K562 (cell line): ENCODE data around the gene CERS3.

Experiments used
- BMI1 ChIP-seq: fragments of 150-350 bp; IDR thresholded peaks from 2 replicates; pipeline ENCODE4 v1.6.1; 2014; ENCODE audit warnings: low read length
- FIP1L1 ChIP-seq: fragments of 200-400 bp; formaldehyde crosslinking; IDR thresholded peaks from 2 replicates; pipeline ENCODE4 v1.6.1; 2018; ENCODE audit warnings: mild to moderate bottlenecking, low read depth, low read length; ENCODE audit not compliant: poor library complexity, severe bottlenecking
- FOXA1 ChIP-seq: fragments of 450-650 bp; IDR thresholded peaks from 2 replicates; pipeline ENCODE4 v1.6.1; 2016; ENCODE audit warnings: mild to moderate bottlenecking, borderline replicate concordance
- JUND ChIP-seq, 2 experiments: IDR thresholded peaks; 2 replicates in 1 of 2; 3 replicates in 1 of 2; pipeline ENCODE4 v1.6.1; 2011; ENCODE audit warnings: borderline replicate concordance in 2 of 2, low read depth in 2 of 2, low read length in 2 of 2, improper control_type of control experiment in 1 of 2, missing biosample characterization in 1 of 2, missing genetic modification characterization in 1 of 2, missing genetic modification reagents in 1 of 2
- MEIS2 ChIP-seq: fragments of 450-650 bp; IDR thresholded peaks from 2 replicates; pipeline ENCODE4 v1.6.1; 2014; ENCODE audit warnings: mild to moderate bottlenecking; ENCODE audit not compliant: partially characterized antibody
- MXI1 ChIP-seq: IDR thresholded peaks from 2 replicates; pipeline ENCODE4 v1.6.1; 2011; ENCODE audit warnings: low read depth, mild to moderate bottlenecking, improper control_type of control experiment, low read length
- NFIX ChIP-seq: fragments of 250-450 bp; sonication (Bioruptor Pico); IDR thresholded peaks from 2 replicates; pipeline ENCODE4 v1.4.0; 2020; ENCODE audit warnings: low read depth, mild to moderate bottlenecking, moderate library complexity
- PHF8 ChIP-seq: fragments of 200-600 bp; sonication (generic); IDR thresholded peaks from 2 replicates; pipeline ENCODE4 v1.6.1; 2012; ENCODE audit warnings: mixed run types, mild to moderate bottlenecking, inconsistent platforms, low read length, moderate library complexity, borderline replicate concordance
- TF ChIP-seq, protein P1 (sequence below): fragments of 250-450 bp; sonication (Bioruptor Pico); IDR thresholded peaks from 2 replicates; pipeline ENCODE4 v1.8.0; 2022; ENCODE audit warnings: inconsistent platforms, mild to moderate bottlenecking, moderate library complexity, borderline replicate concordance
- TF ChIP-seq, protein P2 (sequence below), 2 experiments: IDR thresholded peaks in 1 of 2; conservative IDR thresholded peaks in 1 of 2; 2 replicates each; pipeline ENCODE4 v1.6.1; 2016; ENCODE audit warnings: low read depth in 2 of 2, mild to moderate bottlenecking in 1 of 2, missing compliant biosample characterization in 1 of 2, missing genetic modification characterization in 1 of 2, moderate library complexity in 1 of 2
- TF ChIP-seq, protein P3 (sequence below), 3 experiments: IDR thresholded peaks in 2 of 3; conservative IDR thresholded peaks in 1 of 3; 2 replicates each; pipeline ENCODE4 v1.5.1; 2011 to 2012; ENCODE audit warnings: low read length in 3 of 3, mild to moderate bottlenecking in 3 of 3, control low read depth in 2 of 3, improper control_type of control experiment in 1 of 3, inconsistent platforms in 1 of 3, low read depth in 1 of 3, mixed read lengths in 1 of 3, moderate library complexity in 1 of 3; ENCODE audit not compliant: insufficient read depth in 2 of 3

DNA sequence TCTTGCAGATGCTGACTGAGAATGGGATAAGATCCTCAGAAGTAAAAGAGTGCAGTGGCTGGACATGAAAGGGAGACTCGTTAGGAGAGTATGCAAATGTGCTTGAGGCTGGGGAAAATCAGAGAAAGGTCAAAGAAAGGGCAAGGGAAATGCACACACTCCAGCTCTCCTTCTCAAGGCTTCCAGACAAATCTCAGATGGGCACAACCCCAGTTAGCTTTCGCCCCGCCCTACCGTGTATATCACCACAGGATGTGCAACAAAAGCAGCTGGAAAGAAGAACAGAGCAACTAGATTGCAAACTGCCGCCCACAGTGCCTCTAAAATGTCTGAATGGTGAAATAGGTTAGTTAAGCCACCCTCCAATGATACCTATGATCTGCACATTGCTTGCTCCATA, 63.9 kb downstream of the CERS3 start:
- TF ChIP-seq NFIX (CRISPR knock-in tag) = no peak
- TF ChIP-seq BMI1 = no peak
- TF ChIP-seq MEIS2 = no peak
- no peak for TF ChIP-seq FIP1L1
- no peak for TF ChIP-seq JUND (IDR thresholded peaks at IDR 0.05; ENCODE audit: borderline replicate concordance, low read depth, low read length)
- TF ChIP-seq JUND (tag; IDR thresholded peaks at IDR 0.05; ENCODE audit: borderline replicate concordance, low read depth, low read length) = no peak
- TF ChIP-seq, protein P1, sequence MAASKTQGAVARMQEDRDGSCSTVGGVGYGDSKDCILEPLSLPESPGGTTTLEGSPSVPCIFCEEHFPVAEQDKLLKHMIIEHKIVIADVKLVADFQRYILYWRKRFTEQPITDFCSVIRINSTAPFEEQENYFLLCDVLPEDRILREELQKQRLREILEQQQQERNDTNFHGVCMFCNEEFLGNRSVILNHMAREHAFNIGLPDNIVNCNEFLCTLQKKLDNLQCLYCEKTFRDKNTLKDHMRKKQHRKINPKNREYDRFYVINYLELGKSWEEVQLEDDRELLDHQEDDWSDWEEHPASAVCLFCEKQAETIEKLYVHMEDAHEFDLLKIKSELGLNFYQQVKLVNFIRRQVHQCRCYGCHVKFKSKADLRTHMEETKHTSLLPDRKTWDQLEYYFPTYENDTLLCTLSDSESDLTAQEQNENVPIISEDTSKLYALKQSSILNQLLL = no peak
- no peak for TF ChIP-seq PHF8
- no peak for TF ChIP-seq MXI1
- TF ChIP-seq, protein P2, sequence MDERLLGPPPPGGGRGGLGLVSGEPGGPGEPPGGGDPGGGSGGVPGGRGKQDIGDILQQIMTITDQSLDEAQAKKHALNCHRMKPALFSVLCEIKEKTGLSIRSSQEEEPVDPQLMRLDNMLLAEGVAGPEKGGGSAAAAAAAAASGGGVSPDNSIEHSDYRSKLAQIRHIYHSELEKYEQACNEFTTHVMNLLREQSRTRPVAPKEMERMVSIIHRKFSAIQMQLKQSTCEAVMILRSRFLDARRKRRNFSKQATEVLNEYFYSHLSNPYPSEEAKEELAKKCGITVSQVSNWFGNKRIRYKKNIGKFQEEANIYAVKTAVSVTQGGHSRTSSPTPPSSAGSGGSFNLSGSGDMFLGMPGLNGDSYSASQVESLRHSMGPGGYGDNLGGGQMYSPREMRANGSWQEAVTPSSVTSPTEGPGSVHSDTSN (CRISPR knock-in tag; IDR thresholded peaks at IDR 0.05; ENCODE audit: low read depth) = no peak
- TF ChIP-seq, protein P2 (tag; conservative IDR thresholded peaks at IDR 0.05; ENCODE audit: low read depth) = no peak
- TF ChIP-seq, protein P3, sequence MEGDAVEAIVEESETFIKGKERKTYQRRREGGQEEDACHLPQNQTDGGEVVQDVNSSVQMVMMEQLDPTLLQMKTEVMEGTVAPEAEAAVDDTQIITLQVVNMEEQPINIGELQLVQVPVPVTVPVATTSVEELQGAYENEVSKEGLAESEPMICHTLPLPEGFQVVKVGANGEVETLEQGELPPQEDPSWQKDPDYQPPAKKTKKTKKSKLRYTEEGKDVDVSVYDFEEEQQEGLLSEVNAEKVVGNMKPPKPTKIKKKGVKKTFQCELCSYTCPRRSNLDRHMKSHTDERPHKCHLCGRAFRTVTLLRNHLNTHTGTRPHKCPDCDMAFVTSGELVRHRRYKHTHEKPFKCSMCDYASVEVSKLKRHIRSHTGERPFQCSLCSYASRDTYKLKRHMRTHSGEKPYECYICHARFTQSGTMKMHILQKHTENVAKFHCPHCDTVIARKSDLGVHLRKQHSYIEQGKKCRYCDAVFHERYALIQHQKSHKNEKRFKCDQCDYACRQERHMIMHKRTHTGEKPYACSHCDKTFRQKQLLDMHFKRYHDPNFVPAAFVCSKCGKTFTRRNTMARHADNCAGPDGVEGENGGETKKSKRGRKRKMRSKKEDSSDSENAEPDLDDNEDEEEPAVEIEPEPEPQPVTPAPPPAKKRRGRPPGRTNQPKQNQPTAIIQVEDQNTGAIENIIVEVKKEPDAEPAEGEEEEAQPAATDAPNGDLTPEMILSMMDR (IDR thresholded peaks at IDR 0.05 in 2 of 3, conservative IDR thresholded peaks at IDR 0.05 in 1 of 3; ENCODE audit: insufficient read depth in 2 of 3, low read depth in 1 of 3, low read length in 3 of 3) = no peak
- TF ChIP-seq FOXA1 = no peak
